Inflammatory macrophage treated with lipopolysaccharide for 1 hour (primary cell): ENCODE data around the gene SLC7A11.

ENCODE experiments used
- DNase-seq, 2 donors: peaks; one replicate each; pipeline ENCODE4 v3.0.0-alpha.2; 2020 to 2022

The SLC7A11 gene

GRCh38 chr4:138205531-138206233, 36.5 kb downstream of the SLC7A11 start:
- DNase-seq = no peak

DNA sequence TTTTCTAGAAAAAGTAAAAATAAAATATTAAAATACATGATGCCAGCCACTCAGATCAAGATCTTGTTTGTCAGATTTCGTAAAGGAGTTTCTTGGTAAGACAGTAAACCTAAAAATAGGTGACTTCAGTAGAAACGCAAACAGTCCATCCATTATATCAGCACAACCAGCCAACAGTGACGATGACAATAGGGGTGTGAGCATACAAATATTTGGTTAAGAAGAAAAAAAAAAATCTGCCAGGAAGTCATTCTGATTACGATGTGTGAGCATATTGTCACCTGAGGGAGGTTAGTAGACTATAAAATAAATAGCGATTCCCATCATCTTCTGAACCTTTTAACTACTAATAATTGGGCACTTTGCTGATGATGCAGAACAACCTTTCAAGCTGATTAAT, 37.6 kb downstream of the SLC7A11 start:
- DNase-seq = no peak

DNA sequence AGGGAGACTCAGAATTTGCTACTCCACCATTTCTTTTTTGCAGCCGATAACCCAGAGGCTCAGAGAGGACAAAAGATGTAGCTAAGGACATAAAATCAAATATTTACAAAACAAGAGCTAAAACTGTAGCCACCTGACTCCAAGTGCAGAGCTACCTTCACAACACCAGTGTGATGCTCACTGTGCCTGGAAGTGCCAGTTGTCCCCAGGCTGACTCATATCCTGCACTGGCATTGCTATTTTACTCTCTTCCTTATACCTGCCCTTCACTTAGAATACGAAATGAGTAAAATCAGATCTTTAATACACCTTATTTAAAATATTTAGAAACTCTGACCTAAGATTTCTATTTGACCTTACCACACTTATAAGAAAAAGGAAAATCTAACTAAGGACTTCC, 39.5 kb downstream of the SLC7A11 start:
- DNase-seq = no peak

DNA sequence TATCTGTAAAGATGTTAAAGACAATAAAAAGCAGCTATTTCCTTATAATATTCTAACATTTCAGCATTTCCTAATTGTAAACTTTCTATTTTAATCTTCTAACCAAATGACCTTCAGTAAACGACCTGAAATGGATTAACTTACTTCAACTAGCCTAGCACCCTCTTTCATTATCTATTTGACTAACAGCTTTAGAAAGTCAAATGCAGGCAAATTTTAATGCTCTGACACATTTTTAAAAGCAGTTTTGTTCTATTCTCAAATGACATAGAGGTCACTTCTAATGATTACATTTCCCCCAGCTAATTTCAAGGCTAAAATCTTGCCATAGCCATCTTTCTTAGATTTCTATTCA, 41.9 kb downstream of the SLC7A11 start:
- no peak for DNase-seq

DNA sequence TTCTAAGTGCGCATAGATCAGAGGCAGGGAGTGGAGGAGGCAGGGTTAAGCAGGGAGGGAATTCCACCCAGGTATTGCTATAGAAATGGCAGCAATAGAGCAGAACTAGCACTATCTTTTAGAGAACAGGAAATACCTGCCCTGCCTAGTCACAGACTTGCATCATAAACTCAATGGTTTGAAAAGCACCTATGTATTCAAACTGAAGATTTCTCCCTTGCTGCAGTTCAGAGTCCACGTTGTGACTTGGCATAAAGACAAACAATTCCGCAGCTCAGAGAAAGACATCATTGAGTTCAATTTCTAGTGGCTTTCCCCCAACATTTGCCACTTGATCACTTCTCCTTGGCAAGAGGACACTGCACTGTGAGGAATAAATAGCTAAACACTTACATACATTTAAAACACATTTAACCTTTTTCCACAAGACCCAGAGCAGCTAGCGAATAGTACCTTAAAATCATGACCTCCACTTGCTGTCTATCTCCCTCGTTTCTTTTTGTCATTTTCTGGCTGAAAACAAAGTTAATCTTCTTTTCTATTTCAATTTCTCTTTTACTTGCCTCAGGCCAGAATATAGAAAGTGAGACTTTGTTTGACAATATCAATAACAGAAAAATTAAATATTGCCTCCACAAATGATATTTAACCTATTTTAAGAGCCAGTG, 42.4 kb downstream of the SLC7A11 start:
- no peak for DNase-seq

DNA sequence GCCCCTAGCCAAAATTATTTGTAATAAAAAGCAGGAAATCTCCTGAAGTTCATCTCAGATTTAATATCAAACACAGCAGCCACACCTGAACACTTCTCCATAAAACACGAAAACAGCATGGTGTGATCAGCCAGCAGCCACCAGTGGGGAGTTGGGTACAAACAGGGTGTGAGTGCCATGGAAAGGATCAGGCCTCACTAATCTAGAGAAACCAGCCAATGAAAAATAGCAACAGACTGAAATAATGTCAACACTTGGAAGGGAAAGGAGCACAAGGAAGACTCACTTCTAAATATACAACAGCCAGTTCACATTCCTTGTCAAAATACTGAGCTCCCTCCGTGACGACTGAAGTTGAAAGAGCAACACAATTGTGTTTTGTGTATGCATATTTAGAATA, 46.0 kb downstream of the SLC7A11 start:
- DNase-seq = no peak

GRCh38 chr4:138193963-138194362, 48.2 kb downstream of the SLC7A11 start:
- no peak for DNase-seq

DNA sequence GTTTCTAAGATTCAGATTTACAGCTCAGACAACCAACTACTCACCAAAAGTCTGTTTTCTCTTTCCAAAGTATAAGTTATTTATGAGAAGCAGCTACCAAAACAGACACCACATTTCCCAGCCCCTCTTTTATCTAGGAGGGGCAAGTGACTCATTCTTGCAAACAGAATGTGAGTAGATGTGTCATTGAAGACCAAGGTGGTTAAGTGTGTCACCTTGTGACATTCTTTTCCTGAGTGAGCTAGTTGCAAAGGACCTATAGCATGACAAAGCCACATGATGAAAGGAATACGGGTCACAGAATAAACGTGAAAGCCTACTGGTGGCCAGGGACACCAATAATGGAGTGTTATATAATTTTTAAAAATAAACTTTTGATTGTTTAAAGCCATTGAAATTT, 50.0 kb downstream of the SLC7A11 start:
- DNase-seq = no peak

DNA sequence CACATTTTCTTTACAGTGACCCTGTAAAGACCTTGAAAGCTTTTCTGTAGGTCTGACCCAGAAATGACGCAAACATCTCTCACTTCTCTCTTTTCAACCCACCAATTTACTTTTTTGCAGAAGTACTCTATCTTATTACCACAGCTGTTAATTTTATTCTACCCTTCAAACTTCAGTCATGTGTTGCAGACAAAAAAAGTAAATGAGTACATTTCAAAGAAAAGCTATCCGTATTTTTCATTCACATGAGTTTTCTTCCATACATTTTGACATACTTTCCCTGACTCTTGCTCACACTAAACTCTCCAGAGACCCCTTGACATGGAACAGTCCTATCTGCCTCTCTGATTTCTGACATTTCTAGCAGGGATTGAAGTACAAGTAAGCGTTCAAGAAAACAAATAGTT, 51.7 kb downstream of the SLC7A11 start:
- DNase-seq = peak; percentile 80 to 89

GRCh38 chr4:138189206-138189605, 52.9 kb downstream of the SLC7A11 start:
- peak; percentile 35 for DNase-seq

DNA sequence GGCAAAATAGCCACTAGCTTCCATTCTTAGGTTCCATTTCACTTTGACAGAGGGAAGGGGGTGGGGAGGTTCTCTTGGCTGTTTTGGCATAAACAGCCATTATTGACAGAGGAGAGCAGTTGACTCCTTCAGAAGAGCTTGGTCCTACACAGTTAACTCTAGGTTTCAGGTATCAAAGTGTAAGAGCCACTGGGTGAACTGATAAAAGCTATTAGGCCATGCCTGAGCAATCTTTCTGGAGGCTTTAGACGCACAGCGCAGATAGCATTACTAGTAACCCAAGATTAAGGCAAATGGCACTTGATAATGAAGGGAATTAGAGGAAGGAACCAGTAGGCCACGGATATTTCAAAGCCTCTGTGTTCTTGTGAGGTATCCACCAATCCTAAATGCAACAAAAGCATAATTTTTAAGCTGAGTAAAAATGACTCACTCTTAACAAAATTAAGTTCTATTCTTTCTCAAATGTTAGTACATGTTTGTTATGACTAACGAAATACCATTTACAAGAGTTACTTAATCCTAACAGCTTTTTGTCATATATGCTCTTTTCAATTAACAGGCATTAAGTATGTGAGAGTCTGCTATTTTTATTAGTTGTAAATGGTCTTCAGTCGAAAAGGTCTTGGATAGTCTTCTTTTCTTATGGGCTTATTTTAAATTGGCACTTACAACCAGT, 53.6 kb downstream of the SLC7A11 start:
- DNase-seq = peak in 1 of 2 donors; percentile 30

DNA sequence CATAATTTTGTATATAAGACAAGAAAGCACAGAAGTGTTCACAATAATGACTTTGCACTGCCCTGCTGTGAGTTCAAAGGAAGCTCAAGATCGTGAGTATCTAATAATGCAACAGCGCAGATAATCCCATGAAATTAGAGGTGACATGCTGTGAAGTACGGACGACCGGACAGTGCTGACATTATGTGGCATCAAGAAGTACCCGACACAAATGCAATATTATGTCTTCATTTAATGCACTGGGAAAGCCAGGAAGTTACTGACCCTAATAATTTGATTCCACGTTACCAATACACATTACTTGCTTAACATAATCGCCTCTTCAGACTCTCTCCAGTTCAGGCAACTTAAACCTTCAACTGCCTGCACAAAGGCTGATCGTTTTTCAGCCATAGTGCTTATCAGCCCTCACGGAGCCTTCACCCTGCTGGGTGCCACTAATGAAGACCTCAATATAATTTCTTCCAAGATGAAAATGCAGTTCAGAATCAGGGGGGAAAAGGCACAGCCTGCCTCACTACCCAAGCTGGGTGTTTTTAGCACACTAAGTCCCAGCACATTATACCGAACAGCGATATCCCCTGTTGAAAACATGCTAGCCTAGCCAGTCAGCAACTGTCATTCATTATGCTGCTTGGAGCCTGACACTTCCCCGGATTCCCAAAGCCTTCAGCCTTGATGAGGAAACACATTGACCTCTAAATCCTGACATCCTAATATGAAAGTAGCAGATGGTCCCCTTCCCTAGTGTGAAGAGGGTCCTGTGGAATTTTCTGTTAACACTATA, 56.1 kb downstream of the SLC7A11 start:
- no peak for DNase-seq

GRCh38 chr4:138184886-138185285, 57.3 kb downstream of the SLC7A11 start:
- DNase-seq = peak; percentile 45 to 54

DNA sequence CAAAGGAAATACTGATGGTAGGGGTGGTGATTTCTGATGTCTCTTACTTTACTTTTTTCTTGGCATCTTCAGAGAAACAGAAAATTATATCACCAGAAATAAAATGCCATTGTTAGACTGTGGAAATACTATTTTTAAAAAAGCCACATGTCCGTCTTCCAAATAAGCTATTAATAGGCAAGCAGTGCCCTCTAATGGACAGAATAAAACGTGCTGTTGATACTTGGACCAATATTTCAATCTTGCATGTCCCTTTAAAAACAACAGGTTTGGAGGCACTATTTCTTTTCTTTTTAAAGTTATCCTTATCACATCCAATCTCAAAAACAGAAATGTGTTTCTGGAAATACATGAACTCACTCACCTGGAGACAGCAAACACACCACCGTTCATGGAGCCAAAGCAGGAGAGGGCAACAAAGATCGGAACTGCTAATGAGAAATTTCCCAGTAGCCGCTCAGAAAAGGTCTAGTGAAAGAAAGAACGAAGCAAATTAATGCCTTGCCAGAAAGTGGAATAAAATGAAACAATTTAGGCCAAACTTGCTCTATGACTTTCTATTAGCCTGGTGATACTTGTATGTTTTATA, 59.2 kb downstream of the SLC7A11 start:
- peak; percentile 24 to 80 for DNase-seq

GRCh38 chr4:138181287-138181686, 60.9 kb downstream of the SLC7A11 start:
- no peak for DNase-seq

- DNase-seq = no peak
These were observed 63.6 kb downstream of the SLC7A11 start for GRCh38 chr4:138178566-138178965.

GRCh38 chr4:138177278-138177968, 64.7 kb downstream of the SLC7A11 start:
- DNase-seq = no peak

DNA sequence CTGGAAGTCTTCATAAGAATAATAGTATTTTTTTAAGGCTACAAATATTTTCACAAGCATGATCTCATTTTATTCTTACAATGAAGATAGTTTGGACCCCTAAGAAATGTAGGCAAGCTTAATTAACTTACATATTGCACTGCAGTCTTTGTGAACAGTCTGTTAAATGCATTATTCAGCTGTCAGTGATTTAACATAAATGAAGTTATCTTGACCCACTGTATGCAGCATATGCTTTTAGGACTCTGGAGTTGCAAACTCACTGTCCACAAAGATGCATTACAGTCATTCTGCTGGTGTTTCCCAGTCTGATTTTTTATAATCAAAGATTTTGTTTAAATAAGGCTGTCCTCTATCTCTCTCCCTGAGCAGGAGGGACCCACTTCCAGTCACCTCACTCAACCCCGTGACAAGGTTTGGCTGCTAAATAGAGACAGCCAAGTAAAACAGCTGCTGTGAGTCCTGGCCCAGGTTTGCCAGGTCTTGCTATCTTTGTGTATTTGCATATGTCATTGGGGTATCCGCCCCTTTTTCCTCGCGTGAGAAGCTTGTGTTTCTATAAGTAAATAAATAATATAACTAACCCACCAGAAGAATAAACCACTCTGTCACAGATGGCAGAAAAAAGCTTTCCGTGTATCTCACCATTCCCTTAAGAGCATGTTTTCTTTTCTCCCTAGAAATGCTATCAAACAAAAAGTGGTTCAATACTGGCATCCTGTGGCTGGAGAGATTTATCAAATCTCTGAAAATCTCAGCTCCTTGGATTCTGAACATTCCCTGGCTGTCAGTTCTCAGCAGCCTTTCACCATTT, 67.0 kb downstream of the SLC7A11 start:
- DNase-seq = no peak

GRCh38 chr4:138164208-138164607, 77.9 kb downstream of the SLC7A11 start:
- DNase-seq = no peak

DNA sequence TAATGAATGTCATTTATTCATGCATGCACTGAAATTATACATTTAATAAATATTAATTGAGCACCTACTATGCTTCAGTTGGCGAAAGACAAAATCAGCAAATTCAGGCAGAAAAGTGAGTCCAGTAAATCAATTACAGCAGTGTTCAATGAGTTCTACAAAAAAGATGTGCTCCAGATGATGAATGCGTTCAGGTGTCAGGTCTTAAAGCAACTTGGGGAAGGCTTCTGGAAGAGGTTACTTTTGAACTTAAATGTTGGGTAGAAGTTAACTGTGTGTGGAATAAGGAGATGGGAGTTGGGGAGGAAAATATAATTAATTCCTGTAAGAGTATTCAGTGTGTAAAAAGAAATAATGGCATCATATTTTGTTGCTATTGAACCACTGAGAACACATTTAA, 79.0 kb downstream of the SLC7A11 start:
- DNase-seq = no peak

DNA sequence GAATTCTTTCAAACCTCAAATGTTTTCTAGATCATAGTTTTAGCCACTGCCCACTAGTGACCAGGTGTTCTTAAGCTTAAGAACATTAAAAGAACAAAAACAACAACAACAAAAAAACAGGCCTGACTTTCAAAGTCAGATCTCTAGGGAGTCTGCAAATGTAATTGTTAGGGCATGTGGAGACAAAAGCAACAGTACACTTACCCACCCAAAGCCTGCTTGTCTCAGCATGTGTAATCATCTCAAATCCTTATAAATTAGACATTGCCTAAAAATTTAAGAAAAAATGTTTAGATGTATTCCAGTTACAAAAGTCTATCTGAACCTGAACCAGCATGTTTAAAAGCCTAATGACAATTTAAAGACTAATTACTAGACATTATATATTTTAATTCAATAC, 79.9 kb downstream of the SLC7A11 start:
- no peak for DNase-seq

GRCh38 chr4:138161351-138161750, 80.8 kb downstream of the SLC7A11 start:
- DNase-seq = no peak
